ENCODE data around the gene CHRNB1.

Gene CHRNB1

DNA sequence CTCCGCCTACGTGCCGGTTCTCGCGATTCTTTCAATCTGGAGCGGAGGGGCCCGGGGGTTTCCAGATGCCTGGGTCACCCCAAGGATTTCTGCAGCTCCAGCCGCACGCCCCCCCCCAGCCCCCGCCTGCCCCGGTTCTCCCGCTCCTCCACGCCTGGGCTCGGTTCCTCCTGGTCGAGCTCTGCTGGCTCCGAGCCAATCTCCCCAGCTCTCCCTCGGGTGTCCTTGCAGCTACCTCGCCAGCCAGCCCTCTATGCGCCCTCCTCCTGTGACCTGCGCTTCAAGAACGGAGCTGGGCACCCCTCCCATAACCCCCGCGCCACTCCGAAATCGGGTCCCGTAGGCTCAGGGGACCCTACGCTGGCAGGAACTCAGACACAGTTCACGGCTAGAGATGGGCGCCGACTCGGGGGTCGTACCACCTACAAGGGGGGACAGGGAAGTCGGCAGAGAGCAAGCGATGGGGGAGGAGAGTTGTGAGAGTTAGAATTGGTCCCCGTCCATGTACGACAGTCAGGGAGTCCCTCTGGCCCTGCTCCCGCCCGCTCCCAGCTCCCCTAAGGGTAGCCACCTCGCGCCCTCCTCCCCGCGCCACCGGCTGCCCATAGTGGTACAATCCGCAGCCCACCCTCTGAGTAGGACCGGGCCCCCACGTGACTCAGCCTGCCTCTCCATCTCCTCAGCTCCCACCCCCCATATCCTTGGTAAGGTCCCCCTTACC lies 4.6 kb upstream of the CHRNB1 start:
- H3K79me2 ChIP-seq, result no peaks in the 10 kb centered on the region
- H3K9ac ChIP-seq, result no peak overlapping the region
- H3K4me3 ChIP-seq (ENCODE audit: low read depth, low read length), result peak overlapping the region; percentile 76
- H3K4me1 ChIP-seq, result peaks cover 10% of the 10 kb centered on the region
- peak overlapping the region; percentile 88 for H2AFZ ChIP-seq
- no peaks in the 10 kb centered on the region for H3K9me3 ChIP-seq (ENCODE audit: control insufficient read depth, low read length)
- TF ChIP-seq CTCF (IDR thresholded peaks at IDR 0.05), result no peak
- H3K4me2 ChIP-seq (ENCODE audit: low read length), result peak overlapping the region; percentile 99
- H3K36me3 ChIP-seq (ENCODE audit: control insufficient read depth, insufficient read depth, low read length), result no peaks in the 10 kb centered on the region
- peak overlapping the region; percentile 13 for H3K27ac ChIP-seq
- no peaks in the 10 kb centered on the region for H3K27me3 ChIP-seq (ENCODE audit: control insufficient read depth, insufficient read depth, low read length)

DNA sequence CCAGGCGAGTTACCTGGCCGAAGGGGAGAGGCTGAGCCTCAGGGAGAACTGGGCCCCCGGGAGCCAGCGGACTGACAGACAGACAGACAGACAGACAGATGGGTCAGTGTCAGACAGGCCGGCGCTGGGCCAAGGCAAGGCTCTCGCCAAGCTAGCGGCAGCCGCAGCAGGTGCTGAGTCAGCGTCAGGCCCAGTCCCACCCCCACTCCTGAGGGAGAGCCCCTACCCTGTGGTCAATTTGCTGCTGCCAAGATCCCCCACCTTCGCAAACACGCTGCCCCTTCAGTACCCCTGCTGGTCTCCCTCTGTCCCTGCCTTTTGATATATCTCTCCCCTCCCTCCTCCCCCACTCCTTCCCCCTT lies 4.0 kb upstream of the CHRNB1 start:
- no peak for TF ChIP-seq CTCF (IDR thresholded peaks at IDR 0.05)
- Histone ChIP-seq H3K36me3 (ENCODE audit: control insufficient read depth, insufficient read depth, low read length) (no peaks in the 10 kb centered on the region), H3K4me2 (ENCODE audit: low read length) (peak overlapping the region; percentile 99), H2AFZ (peak overlapping the region; percentile 88), H3K27ac (peak overlapping the region; percentile 13), H3K4me1 (peaks cover 12% of the 10 kb centered on the region), H3K9me3 (ENCODE audit: control insufficient read depth, low read length) (no peaks in the 10 kb centered on the region), H3K9ac (no peak overlapping the region), H3K27me3 (ENCODE audit: control insufficient read depth, insufficient read depth, low read length) (no peaks in the 10 kb centered on the region), H3K4me3 (ENCODE audit: low read depth, low read length) (peak overlapping the region; percentile 76), H3K79me2 (no peaks in the 10 kb centered on the region)

DNA sequence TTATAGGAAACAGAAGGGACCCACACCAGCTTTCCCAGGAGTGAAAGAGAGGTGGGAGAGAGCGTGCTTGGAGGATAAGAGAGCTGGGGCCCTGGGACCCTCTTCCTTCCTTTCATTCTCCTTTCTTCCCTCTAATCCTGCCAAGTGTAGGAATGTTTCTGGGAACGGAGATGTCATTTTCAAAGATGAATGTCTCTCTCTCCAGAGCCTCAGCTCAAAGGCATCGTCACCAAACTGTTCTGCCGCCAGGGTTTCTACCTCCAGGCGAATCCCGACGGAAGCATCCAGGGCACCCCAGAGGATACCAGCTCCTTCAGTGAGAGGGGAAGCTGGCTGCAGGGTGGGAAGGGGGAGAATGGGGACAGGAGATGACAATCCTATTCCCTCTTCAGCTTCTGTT lies 3.6 kb upstream of the CHRNB1 start:
- H3K9ac ChIP-seq, result no peak overlapping the region
- no peaks in the 10 kb centered on the region for H3K27me3 ChIP-seq (ENCODE audit: control insufficient read depth, insufficient read depth, low read length)
- H3K4me1 ChIP-seq, result peaks cover 12% of the 10 kb centered on the region

GRCh38 chr17:7442142-7442541 lies 2.7 kb upstream of the CHRNB1 start:
- no peak for TF ChIP-seq CTCF (IDR thresholded peaks at IDR 0.05)
- no peaks in the 10 kb centered on the region for H3K36me3 ChIP-seq (ENCODE audit: control insufficient read depth, insufficient read depth, low read length)
- H2AFZ ChIP-seq, result no peak overlapping the region
- H3K27me3 ChIP-seq (ENCODE audit: control insufficient read depth, insufficient read depth, low read length), result no peaks in the 10 kb centered on the region
- no peak overlapping the region for H3K4me2 ChIP-seq (ENCODE audit: low read length)
- peaks cover 12% of the 10 kb centered on the region for H3K4me1 ChIP-seq
- no peak overlapping the region for H3K27ac ChIP-seq
- H3K4me3 ChIP-seq (ENCODE audit: low read depth, low read length), result no peak overlapping the region
- H3K79me2 ChIP-seq, result no peaks in the 10 kb centered on the region
- H3K9me3 ChIP-seq (ENCODE audit: control insufficient read depth, low read length), result no peaks in the 10 kb centered on the region
- no peak overlapping the region for H3K9ac ChIP-seq

More for the DNA sequence above, 3.6 kb upstream of the CHRNB1 start:
- Histone ChIP-seq H3K27ac (peak overlapping the region; percentile 13), H3K36me3 (ENCODE audit: control insufficient read depth, insufficient read depth, low read length) (no peaks in the 10 kb centered on the region), H3K9me3 (ENCODE audit: control insufficient read depth, low read length) (no peaks in the 10 kb centered on the region), H3K4me2 (ENCODE audit: low read length) (peak overlapping the region; percentile 99), H3K4me3 (ENCODE audit: low read depth, low read length) (peak overlapping the region; percentile 76), H2AFZ (peak overlapping the region; percentile 88), H3K79me2 (no peaks in the 10 kb centered on the region)
- TF ChIP-seq CTCF (IDR thresholded peaks at IDR 0.05), result no peak

Data from parathyroid adenoma (tissue), 2 donors.